ENCODE data around the gene TFF3. TPM values are rescaled to one million over a fixed set of nuclear protein-coding genes. Genes with fewer than 3 reads are reported as not detected.

TFF3 gene
- polyA plus RNA-seq, 1 experiment: not detected

GRCh38 chr21:42348762-42349161 lies 33.6 kb upstream of the TFF3 start:
- Histone ChIP-seq H3K4me3 (ENCODE audit: low read depth, low read length) (no peak overlapping the region), H3K27ac (ENCODE audit: low read depth, low read length) (no peak overlapping the region), H3K9me3 (ENCODE audit: control insufficient read depth, insufficient read depth, low read length) (peaks cover 5% of the 10 kb centered on the region; the same call in 1 of the 2 replicates), H3K27me3 (ENCODE audit: control insufficient read depth, insufficient read depth, low read length) (no peaks in the 10 kb centered on the region)
- DNase-seq (ENCODE audit: low read depth, low spot score): no peak
- ChIA-PET CTCF (no interaction called here), POLR2A (no interaction called here)
- TF ChIP-seq, protein P1, sequence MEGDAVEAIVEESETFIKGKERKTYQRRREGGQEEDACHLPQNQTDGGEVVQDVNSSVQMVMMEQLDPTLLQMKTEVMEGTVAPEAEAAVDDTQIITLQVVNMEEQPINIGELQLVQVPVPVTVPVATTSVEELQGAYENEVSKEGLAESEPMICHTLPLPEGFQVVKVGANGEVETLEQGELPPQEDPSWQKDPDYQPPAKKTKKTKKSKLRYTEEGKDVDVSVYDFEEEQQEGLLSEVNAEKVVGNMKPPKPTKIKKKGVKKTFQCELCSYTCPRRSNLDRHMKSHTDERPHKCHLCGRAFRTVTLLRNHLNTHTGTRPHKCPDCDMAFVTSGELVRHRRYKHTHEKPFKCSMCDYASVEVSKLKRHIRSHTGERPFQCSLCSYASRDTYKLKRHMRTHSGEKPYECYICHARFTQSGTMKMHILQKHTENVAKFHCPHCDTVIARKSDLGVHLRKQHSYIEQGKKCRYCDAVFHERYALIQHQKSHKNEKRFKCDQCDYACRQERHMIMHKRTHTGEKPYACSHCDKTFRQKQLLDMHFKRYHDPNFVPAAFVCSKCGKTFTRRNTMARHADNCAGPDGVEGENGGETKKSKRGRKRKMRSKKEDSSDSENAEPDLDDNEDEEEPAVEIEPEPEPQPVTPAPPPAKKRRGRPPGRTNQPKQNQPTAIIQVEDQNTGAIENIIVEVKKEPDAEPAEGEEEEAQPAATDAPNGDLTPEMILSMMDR (IDR thresholded peaks at IDR 0.05; ENCODE audit: low read depth, low read length): no peak

DNA sequence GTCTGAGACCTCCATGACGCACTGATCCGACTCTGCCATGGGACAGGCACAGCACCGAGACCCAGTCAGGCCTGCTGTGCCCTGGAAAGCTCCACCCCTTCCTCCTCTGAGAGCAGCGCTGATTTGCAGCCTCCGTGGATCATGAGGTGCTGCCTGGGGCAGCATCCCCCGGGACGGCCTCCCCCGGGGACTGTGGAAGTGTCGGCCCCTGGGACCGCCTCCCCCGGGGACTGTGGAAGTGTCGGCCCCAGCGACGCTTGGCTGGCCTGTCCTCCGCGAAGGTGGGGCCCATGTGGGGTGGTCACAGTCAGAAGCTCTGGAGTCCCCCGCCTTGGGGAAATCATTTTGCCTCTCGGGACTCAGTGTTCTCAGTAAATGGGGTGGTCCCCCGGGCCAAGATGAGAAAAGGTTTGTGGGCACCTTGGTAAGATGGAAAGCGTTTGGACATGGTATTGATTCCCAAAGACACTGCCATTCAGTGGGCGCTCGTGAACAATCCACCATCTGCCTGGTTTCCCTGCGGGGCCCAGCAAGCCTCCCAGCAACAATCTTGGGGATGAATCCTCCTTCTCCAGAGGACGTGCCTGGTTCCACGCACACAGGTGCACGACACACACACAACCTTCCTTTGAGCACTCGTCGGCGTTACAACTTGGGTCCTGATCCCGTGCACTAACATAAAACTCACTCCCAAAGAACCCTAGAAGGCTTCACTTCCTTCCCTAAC lies 32.6 kb upstream of the TFF3 start:
- H3K27me3 ChIP-seq (ENCODE audit: control insufficient read depth, insufficient read depth, low read length): no peaks in the 10 kb centered on the region
- ChIA-PET POLR2A (no interaction called here), CTCF (no interaction called here)
- TF ChIP-seq, protein P1 (IDR thresholded peaks at IDR 0.05; ENCODE audit: low read depth, low read length): no peak
- H3K27ac ChIP-seq (ENCODE audit: low read depth, low read length): no peak overlapping the region
- no peak for DNase-seq (ENCODE audit: low read depth, low spot score)
- no peak overlapping the region for H3K4me3 ChIP-seq (ENCODE audit: low read depth, low read length)
- peaks cover 5% of the 10 kb centered on the region; the same call in 1 of the 2 replicates for H3K9me3 ChIP-seq (ENCODE audit: control insufficient read depth, insufficient read depth, low read length)

DNA sequence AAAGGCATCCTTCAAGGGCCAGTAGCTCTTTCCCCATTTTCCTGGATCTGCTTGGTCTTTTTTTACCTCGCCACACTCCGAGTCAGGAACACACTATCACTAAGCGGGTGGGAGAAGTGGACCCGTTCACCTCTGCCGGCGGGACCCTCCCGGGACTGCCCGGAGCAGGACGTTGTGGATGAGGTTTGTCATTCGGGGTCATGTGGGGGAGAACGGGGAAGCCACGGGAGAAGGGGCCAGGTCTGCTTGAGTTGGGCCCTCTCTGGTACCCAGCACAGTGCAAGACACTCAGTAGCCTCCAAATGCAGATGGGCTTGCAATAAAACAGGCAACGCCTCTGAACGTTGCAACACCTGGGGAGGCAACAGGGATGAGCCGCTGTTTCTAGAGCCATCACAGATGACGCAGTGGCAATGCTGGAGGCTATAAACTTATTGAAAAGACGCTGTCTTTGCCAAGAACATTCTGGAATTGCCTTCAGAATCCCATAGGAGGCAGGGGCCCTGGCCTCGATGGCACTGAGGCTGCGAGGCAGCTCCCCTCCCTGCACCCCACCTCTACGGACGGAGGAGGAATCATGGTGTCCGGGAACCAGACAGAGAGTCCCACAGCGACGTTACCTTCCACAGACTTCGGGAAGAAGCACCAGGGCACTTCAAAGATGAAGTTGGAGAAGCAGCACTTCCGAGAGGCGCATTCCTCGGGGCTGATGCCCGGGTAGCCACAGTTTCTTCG lies 31.8 kb upstream of the TFF3 start:
- no peak for DNase-seq (ENCODE audit: low read depth, low spot score)
- no peak overlapping the region for H3K4me3 ChIP-seq (ENCODE audit: low read depth, low read length)
- H3K27me3 ChIP-seq (ENCODE audit: control insufficient read depth, insufficient read depth, low read length): no peaks in the 10 kb centered on the region
- CTCF ChIA-PET: no interaction called here
- no peak overlapping the region for H3K27ac ChIP-seq (ENCODE audit: low read depth, low read length)
- TF ChIP-seq, protein P1 (IDR thresholded peaks at IDR 0.05; ENCODE audit: low read depth, low read length): no peak
- H3K9me3 ChIP-seq (ENCODE audit: control insufficient read depth, insufficient read depth, low read length): peaks cover 5% of the 10 kb centered on the region; the same call in 1 of the 2 replicates
- POLR2A ChIA-PET: no interaction called here

- CTCF ChIA-PET: no interaction called here
- no peak overlapping the region for H3K4me3 ChIP-seq (ENCODE audit: low read depth, low read length)
Observed at GRCh38 chr21:42346441-42346840, 31.2 kb upstream of the TFF3 start.

More at GRCh38 chr21:42346441-42346840, 31.2 kb upstream of the TFF3 start:
- DNase-seq (ENCODE audit: low read depth, low spot score): no peak
- POLR2A ChIA-PET: no interaction called here
- H3K27me3 ChIP-seq (ENCODE audit: control insufficient read depth, insufficient read depth, low read length): no peaks in the 10 kb centered on the region
- TF ChIP-seq, protein P1 (IDR thresholded peaks at IDR 0.05; ENCODE audit: low read depth, low read length): no peak
- no peak overlapping the region for H3K27ac ChIP-seq (ENCODE audit: low read depth, low read length)
- H3K9me3 ChIP-seq (ENCODE audit: control insufficient read depth, insufficient read depth, low read length): peaks cover 5% of the 10 kb centered on the region; the same call in 1 of the 2 replicates

All from AG04450 (cell line).